HL-60 (cell line): Measurements from ENCODE around the gene SLC25A21.

Experiments used
- DNase-seq, 2 experiments: peaks; one replicate each; pipeline ENCODE4 v3.0.0-alpha.2; 2010 to 2020; ENCODE audit warnings: low read depth in 1 of 2, low spot score in 1 of 2
- H3K27ac ChIP-seq: fragments of 250-450 bp; sonication (Bioruptor Pico); replicated peaks from 2 replicates; pipeline ENCODE4 v1.5.1; 2020; ENCODE audit warnings: mild to moderate bottlenecking, moderate library complexity
- H3K27me3 ChIP-seq: fragments of 250-450 bp; sonication (Bioruptor Pico); 2 replicates; pipeline ENCODE4 v1.5.1; 2021; ENCODE audit warnings: mild to moderate bottlenecking, moderate library complexity; ENCODE audit not compliant: insufficient read depth, poor library complexity, severe bottlenecking
- H3K4me3 ChIP-seq: replicated peaks from 2 replicates; pipeline ENCODE4 v1.5.1; 2011; ENCODE audit warnings: mild to moderate bottlenecking, control low read depth, low read length; ENCODE audit not compliant: insufficient read depth
- CTCF ChIP-seq: IDR thresholded peaks from one replicate; pipeline ENCODE4 v1.5.1; 2011; ENCODE audit warnings: low read length, control low read depth, inconsistent platforms; ENCODE audit not compliant: insufficient read depth
- GABPA ChIP-seq: IDR thresholded peaks from 2 replicates; pipeline ENCODE4 v1.6.1; 2012; ENCODE audit warnings: low read depth
- POLR2AphosphoS5 ChIP-seq: IDR thresholded peaks from 2 replicates; pipeline ENCODE4 v1.6.1; 2012; ENCODE audit warnings: low read depth
- REST ChIP-seq: IDR thresholded peaks from 2 replicates; pipeline ENCODE4 v1.6.1; 2012; ENCODE audit warnings: low read depth; ENCODE audit not compliant: insufficient replicate concordance
- SPI1 ChIP-seq: IDR thresholded peaks from 2 replicates; pipeline ENCODE4 v1.6.1; 2012; ENCODE audit warnings: low read depth, mild to moderate bottlenecking, borderline replicate concordance

The SLC25A21 gene

GRCh38 chr14:37045340-37046061 is 126.9 kb downstream of the SLC25A21 start:
- DNase-seq, result no peak
- TF ChIP-seq CTCF, result no peak
- TF ChIP-seq GABPA, result no peak
- no peak for TF ChIP-seq SPI1
- TF ChIP-seq REST, result no peak
- no peak for TF ChIP-seq POLR2AphosphoS5
- Histone ChIP-seq H3K27ac (no peak overlapping the region), H3K27me3 (peaks cover 2% of the 10 kb centered on the region), H3K4me3 (no peak overlapping the region)

GRCh38 chr14:37037636-37038387 is 134.6 kb downstream of the SLC25A21 start:
- TF ChIP-seq CTCF, result no peak
- no peak for TF ChIP-seq GABPA
- no peak for TF ChIP-seq POLR2AphosphoS5
- no peak for TF ChIP-seq SPI1
- no peak for TF ChIP-seq REST
- DNase-seq, result no peak
- peaks cover 2% of the 10 kb centered on the region for H3K27me3 ChIP-seq
- H3K27ac ChIP-seq, result no peak overlapping the region
- H3K4me3 ChIP-seq, result no peak overlapping the region

- Histone ChIP-seq H3K27ac (no peak overlapping the region), H3K27me3 (no peaks in the 10 kb centered on the region), H3K4me3 (no peak overlapping the region)
- TF ChIP-seq SPI1 (peak; percentile 78), GABPA (no peak), POLR2AphosphoS5 (no peak), REST (no peak), CTCF (no peak)
- no peak for DNase-seq
These were observed 135.6 kb downstream of the SLC25A21 start for GRCh38 chr14:37036669-37037341.
